Activated CD8-positive, alpha-beta memory T cell treated with anti-CD3 and anti-CD28 coated beads, Interleukin-2, amount 50 U/mL, for 4 hours (primary cell): ENCODE data around the gene GAL.

Experiments used
- DNase-seq: peaks from one replicate; pipeline ENCODE4 v3.0.0-alpha.2; 2020

The GAL gene

DNA sequence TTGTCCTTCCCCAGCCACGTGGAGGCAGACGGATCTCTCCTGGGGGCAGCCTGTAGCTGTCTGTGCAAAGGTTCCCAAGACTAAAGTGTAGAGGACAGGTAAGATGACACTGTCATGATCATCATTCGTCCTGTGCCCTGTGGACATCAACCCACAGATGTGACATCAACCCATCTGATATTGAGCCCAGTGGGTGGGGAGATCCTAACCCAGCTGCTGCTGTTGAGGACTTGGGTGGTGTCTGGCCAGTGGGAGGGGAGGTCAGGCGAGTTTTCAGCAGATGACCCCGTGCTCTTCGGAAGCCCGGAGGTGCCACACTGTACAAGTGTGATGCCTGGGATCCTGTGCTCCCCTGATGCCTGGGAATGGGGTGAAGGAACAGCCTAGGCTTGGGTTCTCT, 1.2 kb upstream of the GAL start:
- DNase-seq = no peak

DNA sequence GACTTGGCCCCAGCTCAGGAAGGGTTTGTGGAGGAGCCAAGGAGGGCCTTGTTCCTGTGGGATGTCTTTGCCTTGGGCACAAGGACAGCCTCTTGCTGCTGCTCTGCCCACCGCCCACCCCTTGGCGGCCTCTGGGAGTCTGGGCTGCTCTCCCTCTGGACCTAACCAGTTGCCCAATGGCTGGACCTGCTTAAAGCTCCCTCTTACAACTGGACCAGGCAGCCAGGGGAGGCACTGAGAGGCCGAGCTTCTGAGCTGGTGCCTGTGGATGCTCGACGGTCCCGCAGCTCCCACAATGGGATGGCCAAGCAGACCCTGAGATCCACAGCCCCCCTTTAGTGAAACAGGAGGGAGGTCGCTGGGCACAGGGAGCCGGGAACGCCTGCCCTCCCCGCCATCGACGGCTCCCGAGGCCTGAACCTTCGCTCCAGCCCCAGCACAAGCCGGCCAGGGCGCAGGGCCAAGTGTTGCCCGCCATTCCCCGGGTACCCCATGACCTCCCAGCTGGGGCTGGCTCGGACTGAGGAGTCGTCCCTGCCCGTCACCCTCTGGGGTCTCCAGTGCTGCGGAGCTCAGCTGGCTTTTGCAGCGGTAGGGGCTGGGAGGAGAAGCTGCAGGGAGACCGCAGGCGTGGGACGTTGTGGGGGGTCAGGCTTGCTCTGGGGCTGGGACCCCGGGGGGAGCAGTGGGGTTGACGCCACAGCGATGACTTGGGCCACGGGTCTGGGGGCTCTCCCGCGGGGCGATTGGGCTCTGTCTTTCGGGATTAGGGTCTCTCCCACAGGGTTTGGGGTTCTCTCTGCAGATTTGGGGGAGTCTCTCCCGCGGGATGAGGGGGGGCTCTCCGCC, 584 bp upstream of the GAL start:
- DNase-seq = no peak

DNA sequence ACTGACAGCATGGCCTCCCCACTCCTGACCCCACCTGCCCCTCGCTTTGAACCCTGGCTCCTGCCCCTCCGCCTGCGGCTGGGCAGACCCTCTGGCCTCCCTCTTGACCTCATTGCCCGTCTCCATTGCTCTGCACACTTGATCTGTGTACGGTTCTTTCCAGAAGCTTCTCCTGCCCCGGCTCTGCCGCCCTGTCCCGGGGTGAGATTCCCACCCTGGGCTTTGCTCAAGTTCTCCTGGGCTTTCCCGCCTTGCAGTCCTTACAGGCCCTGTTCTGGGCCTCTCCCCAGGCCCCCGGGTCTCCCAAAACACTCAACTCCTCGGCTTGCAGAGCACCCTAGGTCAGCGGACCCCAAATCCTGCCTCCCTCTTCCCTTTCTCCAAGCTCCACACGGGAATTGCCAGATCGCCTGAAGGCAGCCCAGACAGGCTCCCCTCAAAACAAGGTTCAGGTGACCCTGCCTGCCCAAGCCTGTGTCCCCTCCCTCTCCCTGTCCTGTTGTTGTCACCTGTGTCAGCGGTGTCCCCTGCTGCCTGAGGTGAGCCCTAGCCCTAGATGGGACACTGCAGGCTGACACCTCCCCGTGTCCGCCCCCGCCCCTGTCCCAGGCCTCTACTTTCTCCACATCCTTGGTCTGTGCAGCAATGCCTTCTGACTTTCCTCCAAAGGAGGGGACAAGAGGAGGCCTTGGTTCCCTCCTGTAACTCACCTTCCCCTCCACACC, 1.5 kb downstream of the GAL start:
- no peak for DNase-seq

DNA sequence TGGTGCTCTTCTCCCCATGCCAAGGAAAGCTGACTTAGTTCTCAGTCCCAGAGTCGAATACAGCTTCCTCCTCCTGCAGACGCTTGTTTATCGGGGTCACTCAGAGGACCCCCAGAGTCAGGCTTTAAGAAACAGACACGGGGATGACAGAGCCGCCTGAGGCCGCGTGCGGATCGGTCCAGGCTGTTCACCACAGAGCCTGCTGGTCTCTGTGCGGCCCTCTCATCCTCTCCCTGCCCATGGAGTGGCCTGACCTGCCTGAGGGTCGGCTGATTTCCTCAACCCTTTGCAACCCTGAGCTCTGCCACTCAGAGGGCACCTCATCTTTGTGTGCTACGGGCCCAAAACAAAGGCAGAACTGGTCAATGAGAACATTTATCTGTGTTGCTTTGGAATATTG, 2.1 kb downstream of the GAL start:
- no peak for DNase-seq

DNA sequence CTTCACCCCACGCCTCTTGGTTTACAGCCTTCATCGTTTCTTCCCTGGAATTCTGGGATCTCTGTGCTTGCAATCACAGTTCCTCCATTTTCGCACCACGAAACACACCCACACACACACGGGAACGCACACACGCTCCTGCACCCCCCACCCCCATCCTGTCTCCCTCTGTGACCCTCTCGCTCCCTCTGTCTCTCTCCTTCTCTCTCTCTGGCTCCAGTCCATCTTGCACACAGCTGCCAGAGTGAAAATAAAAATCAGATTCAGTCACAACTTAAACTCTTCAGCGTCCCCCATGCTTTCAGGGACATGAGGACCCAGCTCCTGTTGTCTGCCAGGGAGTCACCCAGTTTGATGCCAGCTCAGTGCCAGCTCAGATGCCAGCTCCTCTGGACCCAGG, 3.0 kb downstream of the GAL start:
- DNase-seq = no peak

DNA sequence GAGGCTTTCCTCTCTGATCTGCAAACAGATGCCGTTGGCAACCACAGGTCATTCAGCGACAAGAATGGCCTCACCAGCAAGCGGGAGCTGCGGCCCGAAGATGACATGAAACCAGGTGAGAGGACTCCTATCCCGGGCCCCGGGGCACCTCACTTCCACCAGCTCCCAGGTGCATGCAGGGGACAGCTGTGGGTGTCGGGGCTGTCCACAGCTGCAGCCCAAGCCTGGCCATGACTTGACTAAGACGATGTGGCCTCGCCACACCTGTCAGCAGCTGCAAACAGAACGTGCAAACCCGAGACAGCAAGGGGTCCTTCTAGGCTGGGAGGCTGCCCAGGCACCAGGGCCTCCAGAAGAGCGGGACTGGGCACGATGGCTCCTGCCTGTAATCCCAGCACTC, 3.6 kb downstream of the GAL start:
- DNase-seq = no peak

DNA sequence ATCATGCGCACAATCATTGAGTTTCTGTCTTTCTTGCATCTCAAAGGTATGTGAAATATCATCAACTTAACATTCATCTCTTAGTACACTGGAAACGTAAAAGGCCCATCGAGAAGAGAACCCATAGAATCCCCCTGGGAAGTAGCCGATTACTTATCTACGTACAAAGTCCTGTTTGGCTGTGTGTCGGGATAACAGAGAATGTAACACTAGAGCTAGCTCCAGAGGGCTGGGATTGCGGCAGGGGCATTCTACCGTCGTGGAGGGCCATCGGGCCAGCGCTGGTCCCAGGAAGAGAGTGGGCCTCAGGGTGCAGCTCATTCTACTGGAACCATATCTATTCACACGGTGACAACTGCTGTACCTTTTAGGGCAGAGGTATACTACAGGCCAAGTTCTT, 4.5 kb downstream of the GAL start:
- DNase-seq = no peak

DNA sequence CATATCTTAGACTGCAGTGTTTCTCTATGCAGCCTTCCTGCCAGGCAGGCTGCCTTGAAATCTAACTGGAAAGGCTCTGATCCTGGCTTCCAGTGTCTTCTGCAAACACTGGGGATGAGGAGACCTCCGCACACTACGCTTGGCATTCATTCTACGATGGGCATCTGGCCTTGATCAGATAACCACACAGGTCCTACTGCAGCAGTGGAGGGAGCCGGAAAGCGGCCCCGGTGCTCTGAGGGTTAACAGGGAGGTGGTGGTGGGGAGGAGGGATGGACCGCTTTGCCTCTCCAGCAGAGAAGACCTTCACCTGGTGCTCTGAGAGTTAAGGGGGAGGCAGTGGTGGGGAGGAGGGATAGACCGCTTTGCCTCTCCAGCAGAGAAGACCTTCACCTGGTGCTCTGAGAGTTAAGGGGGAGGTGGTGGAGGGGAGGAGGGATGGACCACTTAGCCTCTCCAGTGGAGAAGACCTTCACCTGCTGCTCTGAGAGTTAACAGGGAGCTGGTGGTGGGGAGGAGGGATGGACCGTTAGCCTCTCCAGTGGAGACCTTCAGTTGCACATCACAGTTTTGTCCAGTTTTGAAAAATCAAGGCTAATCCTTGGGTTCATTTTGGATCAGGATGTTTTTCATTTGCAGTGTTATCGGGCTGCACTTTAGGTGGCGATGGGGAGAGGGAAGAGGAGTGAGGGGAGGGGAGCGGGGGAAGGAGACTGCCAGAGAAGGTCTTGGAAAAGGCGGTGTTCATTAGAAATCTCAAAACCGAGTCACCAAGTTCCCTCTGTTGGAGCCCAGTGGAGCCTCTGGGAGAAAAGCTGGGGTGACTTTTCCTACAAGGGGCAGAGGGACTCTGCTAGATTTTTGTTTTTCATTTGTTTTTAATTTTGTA, 5.6 kb downstream of the GAL start:
- DNase-seq = no peak

DNA sequence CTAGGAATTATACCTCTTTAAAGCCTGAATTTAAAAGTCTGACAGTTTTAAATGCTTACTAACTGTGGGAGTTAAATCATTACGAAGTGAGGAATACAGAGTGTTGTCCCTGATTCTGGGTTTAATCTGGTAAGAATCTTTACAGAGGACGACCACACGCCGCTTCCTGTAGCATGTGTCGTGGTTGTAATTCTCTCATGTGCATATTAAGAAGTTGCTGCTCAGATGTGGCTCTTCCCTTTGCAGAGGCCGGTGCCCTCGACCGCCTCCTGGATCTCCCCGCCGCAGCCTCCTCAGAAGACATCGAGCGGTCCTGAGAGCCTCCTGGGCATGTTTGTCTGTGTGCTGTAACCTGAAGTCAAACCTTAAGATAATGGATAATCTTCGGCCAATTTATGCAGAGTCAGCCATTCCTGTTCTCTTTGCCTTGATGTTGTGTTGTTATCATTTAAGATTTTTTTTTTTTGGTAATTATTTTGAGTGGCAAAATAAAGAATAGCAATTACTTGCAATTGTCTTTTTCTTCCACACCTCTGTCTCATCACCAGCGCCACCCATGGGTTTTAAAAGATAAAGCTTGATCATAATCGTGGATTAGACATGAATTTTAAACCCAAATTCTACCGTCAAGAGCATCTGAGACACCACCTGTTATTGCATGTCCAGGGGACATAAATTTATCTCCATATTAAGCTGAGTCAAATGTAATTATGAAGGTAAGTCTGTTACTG, 6.5 kb downstream of the GAL start:
- DNase-seq = no peak

DNA sequence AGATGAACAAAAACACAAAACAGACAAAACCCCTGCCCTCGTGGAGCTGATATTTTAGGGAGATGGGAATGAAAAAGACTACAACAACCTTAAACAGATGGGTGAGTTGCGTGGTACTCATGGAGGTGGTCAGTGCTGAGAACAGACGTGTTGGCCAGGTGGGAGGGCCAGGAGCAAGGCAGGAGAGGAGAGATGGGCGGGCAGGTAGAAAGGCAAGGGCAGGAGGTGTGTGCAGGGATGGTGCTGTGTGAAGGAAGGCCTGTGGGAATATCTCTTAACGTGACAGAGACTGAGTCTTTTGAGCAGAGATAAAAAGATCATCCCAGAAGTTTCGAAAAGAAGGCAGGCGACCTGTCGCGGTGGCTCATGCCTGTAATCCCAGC, 7.0 kb downstream of the GAL start:
- no peak for DNase-seq

DNA sequence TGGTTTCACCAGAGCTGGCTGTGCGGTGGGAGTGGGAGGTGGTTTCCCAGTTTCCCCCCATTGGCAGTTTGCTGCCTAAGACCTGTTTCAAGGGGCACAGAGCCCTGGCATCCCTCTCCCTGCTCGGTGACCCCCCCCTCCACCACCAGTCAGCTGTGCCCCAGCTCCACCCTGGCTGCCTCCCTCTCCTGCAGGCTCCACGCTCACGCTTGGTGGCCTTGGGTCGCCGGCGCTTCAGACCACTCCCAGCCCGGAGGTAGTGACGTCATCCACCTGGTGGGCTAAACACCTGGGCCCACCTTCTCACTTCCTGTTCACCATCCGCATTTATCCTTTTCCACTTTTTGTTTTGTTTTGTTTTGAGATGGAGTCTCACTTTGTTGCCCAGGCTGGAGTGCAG, 7.8 kb downstream of the GAL start:
- DNase-seq = no peak

DNA sequence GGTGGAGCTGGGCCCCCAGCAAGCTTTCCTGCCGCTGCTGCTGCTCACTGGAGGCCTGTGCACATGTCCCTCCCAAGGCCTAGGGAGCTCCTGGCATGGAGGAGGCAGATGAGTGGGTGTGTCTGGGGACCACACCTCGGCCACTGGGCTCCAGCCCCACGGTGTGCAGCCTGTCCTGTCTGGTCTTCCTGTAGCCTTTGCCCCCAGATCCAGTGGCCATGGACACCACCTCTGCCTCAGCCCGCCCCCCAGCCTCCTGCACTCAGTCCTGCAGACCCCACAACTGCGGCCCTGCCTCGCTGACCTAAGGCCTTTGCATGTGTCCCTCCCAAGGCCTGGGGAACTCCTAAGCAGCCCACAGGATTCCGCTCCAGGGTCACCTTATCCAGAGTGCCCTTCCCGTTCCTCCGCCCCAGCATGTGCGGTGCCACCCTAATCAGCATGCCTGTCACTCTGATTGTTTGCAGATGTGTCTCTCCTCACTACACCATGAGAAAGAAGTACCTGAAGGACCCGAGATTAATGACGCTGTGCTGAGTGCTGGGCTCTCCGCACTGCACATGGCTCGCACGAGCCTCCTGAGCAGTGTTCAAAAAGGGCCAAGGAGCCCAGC, 8.6 kb downstream of the GAL start:
- no peak for DNase-seq

DNA sequence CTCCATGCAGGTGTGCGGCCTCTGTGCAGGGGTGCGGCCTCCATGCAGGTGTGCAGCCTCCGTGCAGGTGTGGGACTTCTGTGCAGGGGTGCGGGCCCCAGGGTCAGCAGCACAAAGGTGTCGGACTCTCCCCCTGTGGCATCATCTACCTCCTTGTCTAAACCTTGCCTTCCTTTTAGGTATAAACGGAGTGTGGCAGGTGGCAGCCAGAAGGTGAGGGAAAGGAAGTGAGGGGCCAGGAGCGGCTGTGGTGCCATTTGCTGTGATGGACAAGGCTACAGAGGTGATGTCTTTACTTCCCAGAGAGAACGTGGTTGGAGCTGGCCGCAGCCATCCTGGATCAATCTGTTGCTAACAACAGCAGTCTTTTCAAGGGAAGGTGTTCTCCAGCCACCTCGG, 9.1 kb downstream of the GAL start:
- DNase-seq = no peak

DNA sequence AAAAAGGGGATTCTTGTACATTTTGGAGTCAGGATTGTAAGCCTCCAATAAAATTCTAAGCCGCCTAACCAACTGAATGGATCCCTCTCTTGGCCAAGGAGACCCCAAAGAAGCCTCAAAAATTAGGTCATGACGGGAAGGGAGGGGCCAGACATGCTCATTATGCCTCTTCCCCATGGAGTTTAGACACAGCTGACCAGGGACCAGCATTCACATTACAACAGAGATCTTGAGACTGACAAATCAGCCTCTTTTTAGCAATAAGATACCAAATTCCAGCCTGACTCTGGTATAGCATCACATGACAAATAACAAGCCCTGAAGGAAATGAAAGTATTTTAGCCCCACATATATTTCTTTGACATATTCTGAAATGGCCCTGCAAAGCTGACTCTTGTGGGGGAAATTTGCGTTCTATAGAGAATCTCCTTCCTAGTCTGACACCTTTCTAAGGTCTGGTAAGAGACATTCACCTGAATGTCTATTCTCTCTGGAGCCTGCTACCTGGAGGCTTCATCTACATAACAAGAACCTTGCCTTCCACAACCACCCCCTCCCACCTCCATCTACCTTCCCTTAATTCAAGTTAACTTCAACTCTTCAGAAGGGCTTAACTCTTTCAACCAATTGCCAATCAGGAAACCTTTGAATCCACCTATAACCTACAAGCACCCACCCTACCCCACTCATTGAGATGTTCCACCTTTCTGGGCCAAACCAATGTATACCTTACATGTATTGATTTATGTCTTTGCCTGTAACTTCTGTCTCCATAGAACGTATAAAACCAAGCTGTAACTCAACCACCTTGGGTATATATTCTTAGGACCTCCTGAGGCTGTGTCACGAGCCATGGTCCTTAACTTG, 10.3 kb downstream of the GAL start:
- no peak for DNase-seq

DNA sequence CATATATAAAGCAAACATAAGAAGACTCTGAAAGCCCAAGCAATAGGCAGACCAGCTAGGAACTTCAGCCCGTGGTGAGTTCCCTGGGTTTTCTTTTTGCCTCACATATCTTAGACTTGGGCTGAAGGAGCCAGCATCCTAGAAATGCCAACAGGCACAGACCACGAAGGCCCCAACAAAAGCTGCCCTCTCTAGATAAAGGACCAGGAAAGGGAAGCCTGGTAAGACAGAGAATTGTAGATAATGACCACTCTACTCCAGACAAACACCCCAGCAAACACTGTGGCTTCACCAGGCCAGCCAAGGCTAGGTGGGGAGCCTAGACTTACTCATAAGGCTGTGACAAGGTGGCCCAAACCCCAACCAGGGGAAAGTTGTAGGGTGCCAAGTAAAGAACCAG, 11.2 kb downstream of the GAL start:
- no peak for DNase-seq

DNA sequence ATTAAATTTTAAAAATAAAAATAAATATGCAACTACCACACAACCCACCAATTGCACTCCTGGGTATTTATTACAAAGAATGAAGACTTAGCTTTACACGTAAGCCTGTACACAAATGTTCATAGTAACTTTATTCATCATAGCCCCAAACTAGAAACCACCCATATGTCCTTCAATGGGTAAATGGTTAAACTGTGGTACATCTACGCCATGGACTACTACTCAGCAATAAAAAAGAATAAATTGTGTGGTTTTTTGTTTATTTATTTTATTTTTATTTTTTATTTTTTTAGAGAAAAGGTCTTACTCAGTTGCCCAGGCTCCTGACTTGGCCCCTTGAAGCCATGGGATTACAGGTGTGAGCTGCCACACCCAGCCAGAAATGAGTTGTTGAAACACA, 14.6 kb downstream of the GAL start:
- no peak for DNase-seq

DNA sequence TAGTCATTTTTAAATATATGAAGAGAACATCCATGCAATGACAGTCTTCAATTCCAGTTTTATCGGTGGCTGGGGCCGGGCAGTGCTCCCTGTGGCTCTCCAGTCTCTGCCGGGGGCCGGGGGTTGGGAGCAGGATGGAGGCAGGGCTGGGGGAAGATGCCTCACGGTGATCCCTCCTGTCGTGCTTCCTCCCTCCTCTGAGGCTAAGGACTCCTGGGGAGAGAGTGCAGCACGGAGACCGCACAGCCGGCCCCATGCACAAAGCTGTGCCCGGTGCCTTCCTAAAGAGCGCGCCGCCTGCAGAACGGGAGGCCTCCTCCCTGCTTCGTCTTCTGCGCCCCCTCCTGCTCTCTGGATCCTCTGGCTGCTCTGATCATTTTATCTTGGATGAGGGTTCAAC, 20.5 kb downstream of the GAL start:
- DNase-seq = no peak

DNA sequence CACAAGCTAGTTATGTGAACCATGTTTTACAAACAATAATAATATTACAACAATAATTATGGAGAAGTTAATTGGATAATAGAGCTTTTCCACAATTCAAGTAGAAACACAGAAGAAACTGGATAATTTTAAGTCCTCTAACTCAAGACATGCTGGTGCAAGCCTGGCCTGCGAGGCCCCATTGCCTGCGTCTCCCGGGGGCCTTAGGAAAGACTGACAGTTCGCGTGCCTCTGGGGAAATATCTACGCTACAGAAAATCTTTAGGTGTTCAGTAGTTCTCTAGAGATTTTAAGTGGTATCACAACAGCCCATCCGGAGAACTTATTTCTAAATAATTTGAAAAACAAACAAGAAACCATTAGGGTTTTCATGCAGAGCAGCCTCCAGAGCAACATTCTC, 23.2 kb downstream of the GAL start:
- DNase-seq = no peak

DNA sequence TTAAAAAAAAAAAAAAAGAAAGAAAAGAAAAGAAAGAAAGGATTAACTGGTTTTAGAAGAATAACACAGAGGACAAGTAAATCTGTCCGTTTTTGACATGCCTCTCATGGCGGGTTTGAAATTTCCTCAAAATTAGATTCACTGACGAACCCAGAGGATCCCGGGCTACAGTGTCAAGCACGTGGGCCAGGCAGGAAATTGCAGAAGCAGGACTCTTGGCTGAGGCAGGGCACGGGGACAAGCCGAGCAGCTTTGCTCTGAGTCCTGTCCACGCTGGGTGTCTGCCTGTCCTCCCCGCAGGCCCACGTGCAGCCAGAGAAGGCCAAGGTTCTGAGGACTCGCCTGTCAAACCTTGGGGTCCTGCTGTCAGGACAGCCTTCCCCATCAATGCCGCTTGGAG, 24.7 kb downstream of the GAL start:
- no peak for DNase-seq

DNA sequence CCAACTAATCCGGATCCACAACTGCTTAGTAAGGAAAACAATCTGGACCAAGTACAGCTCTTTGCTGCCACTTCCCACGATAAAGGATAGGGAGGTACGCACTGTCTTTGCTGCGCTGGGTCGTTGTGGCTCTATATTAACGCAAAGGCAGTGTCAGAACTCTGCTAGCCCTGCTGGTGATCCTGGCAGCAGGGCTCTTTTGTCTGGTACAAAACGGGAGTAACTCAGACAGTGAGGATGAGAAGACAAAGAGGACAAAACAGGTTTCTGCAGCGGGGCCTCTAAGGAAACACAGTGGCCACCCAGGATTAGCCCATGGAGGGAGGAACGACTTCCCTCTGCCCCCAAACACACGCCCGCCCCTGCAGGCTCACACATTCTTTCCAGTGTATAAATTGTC, 26.1 kb downstream of the GAL start:
- no peak for DNase-seq

DNA sequence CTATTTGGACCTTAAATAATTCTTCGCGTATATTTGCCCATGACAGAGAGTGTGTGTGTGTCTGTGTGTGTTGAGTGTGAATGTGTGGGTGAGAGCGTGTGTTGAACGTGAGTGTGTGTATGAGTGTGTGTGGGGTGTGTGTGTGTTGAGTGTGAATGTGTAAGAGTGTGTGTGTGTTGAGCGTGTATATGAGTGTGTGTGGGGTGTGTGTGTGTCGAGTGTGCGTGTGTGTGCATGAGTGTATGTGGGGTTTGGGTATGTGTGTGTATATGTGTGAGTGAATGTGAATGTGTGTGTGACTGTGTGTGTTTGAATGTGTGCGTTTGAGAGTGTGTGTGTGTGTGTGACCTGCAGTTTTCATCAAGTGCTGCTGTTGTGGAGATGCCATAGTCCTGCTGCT, 26.8 kb downstream of the GAL start:
- no peak for DNase-seq
